Measurements from ENCODE around the gene TLN1.
A peak's percentile ranks its signal among the peaks of the same experiment; 100 is the strongest.

TLN1 gene, protein sequence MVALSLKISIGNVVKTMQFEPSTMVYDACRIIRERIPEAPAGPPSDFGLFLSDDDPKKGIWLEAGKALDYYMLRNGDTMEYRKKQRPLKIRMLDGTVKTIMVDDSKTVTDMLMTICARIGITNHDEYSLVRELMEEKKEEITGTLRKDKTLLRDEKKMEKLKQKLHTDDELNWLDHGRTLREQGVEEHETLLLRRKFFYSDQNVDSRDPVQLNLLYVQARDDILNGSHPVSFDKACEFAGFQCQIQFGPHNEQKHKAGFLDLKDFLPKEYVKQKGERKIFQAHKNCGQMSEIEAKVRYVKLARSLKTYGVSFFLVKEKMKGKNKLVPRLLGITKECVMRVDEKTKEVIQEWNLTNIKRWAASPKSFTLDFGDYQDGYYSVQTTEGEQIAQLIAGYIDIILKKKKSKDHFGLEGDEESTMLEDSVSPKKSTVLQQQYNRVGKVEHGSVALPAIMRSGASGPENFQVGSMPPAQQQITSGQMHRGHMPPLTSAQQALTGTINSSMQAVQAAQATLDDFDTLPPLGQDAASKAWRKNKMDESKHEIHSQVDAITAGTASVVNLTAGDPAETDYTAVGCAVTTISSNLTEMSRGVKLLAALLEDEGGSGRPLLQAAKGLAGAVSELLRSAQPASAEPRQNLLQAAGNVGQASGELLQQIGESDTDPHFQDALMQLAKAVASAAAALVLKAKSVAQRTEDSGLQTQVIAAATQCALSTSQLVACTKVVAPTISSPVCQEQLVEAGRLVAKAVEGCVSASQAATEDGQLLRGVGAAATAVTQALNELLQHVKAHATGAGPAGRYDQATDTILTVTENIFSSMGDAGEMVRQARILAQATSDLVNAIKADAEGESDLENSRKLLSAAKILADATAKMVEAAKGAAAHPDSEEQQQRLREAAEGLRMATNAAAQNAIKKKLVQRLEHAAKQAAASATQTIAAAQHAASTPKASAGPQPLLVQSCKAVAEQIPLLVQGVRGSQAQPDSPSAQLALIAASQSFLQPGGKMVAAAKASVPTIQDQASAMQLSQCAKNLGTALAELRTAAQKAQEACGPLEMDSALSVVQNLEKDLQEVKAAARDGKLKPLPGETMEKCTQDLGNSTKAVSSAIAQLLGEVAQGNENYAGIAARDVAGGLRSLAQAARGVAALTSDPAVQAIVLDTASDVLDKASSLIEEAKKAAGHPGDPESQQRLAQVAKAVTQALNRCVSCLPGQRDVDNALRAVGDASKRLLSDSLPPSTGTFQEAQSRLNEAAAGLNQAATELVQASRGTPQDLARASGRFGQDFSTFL (N-terminal part only)

DNA sequence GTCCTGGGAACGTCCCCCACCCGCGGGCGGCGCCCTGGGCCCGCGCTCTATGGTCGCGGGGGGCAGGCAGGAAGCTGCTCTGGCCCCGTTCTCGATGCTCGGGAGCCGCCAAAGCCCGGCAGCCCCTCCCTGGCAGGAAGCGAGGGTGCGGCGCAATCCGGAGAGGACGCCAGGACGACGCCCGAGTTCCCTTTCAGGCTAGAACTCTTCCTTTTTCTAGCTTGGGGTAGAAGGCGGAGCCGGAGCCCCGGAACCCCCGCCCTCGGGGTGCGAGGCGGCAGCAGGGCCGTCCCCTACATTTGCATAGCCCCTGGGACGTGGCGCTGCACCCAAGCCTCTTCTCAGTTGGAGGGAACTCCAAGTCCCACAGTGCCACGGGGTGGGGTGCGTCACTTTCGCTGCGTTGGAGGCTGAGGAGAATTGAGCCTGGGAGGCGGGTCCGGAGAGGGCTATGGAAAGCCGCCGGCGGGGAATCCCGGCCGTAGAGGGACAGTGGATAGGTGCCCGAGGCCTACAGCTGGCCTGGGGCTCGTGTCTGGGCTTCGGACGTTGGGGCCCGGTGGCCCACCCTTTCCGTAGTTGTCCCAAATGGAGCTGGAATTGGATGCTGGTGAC lies at the start of gene TLN1, which contains the start of gene CREB3:
Gene TLN1, minus strand, starts transcription at position 11 of the 615 bp plus-strand sequence. CDS start 6,501 bp downstream, outside the sequence.
Gene CREB3, plus strand, starts transcription at position 482 of the 615 bp plus-strand sequence. Its CDS starts 107 bp downstream, at position 589.
- DNase-seq: peak; percentile 99

DNA sequence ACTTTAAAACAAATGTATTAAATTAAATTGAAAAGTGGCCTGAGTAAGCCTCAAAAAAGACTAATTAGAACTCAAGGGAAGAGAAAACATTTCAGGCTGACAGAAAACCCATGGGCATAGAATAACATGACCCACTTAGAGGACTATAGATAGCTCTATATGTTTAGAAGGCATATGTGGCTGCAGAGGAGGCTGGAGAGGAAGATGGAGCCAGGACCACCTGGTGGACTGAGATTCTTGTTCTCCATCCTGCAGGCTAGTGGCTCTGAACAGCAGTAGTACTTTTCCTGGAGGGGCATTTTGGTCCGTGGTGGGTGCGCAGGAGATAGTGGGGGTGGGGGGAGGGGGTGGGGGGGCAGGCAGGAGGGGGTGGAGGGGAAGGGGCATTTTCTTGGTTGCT lies 49.1 kb upstream of the TLN1 start:
- no peak for DNase-seq

DNA sequence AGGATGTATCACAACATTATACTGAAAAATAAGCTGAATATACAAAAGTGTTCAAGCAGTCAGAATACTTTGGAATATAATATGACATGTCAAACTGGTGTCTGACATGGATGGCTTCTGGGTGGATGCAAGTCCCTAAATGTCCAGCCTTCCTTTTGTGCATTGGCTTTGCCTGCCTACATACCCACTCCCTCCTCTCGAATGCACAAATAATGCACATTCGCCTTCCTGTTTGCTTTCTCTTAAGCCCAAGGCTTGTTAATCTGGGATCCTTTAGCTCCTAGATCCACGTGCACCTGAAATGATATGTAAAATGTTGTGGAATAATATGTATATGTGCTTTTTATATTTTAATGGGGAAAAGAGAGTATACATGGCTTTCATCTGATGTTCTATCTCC lies 46.5 kb upstream of the TLN1 start:
- DNase-seq: no peak

DNA sequence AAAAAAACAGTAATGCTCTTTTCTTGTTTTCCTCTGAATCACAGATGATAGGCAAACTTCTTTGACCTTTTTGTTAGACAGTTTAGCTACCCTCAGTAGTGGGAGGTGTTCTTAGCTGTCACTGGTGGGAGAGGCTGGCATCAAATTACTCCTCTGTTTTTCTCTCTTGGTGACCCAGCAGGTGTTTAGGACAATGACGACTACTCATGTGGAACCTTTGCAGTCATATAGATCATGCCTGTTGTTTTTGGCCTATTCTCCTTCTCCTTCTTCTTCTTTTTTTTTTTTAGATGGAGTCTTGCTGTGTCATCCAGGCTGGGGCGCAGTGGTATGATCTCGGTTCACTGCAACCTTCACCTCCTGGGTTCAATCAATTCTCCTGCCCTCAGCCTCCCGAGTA lies 44.0 kb upstream of the TLN1 start:
- DNase-seq: no peak

DNA sequence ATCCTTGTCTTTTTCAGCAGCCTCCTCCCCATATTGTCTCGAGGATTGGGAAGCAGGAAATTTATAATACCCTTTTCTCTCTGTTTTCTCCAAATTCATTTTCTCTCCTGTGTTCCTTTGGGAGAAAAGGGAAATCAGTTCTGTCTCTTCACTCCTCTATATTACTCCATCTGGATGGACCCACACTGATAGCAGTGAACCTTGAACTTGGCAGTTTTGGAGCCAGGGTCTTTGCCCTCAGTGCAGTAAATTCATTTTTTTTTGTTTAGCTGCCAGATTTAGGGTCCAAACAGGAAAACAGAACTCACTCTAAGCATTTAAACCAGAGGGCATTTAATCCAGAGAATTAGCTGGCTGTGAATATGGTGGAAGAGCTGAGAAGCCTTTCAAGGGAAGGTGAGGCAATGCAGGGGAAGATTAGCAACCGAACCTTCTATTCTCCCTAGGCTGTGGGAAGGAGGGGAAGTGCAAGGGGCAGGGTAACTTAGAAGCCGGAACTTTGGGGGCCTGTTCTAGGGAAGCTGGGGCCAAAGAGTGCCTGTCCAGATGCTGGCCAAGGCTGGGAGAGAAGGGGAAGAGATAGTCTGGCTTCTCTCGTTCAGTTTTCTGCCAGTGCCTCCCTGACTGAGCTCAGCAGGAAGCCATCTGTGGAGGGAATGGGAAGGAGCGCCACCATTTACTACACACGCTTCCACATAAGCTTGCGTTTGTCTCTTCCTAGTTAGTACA lies 43.1 kb upstream of the TLN1 start:
- DNase-seq: no peak

DNA sequence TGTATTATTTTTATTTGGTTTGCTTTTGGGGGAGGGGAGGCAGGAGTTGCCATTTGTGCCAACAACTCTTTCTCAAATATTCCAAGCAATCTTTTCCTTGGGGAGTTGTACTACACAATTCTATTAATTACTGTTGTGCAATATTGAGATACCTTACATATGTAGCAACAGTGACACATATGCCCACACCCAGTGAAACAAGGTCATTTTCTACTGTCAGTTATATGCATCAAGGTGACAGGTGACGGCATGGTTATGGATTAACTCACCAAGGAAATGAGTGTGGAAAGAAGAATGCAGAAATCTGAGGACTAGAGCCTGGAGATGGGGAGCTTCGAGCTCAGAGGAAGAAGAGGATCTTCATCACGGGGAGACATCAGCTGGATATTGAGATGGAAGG lies 39.9 kb upstream of the TLN1 start:
- no peak for DNase-seq

DNA sequence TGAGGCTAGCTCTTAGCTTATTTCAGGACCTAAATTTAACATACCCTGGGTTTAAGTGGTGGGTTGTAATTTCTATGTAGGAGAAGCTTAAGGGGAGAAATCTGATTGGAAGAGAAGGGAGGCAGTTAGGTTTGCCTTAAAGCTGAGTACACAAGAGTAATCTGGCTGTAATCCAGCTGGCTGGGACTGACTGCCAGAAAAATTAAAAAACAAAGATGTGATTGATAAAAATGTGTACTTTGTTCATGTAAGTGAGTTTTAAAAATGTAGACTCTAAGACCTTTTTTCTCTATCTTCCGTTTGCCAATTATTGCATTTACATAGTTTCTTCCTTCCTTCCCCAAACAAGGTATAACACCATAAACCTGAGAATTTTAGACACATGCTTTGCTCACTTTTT lies 39.5 kb upstream of the TLN1 start:
- no peak for DNase-seq

DNA sequence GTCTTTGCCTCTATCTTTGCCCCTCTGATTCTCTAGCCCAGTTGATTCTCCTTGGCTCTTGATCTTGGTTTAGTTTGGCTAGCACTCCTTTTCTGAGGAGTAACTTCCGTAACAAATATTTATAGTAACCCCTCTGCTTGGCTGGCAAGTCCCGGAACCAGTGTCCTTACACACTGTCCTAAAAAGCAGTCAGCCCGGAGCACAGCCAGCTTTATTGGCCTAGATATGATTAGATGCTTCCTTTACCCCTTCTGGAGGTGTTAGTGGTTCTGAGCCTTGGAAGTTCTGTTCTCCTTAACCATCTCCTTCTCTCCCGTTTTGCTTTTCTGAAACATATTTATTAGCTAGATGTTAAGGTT lies 39.1 kb upstream of the TLN1 start:
- no peak for DNase-seq

DNA sequence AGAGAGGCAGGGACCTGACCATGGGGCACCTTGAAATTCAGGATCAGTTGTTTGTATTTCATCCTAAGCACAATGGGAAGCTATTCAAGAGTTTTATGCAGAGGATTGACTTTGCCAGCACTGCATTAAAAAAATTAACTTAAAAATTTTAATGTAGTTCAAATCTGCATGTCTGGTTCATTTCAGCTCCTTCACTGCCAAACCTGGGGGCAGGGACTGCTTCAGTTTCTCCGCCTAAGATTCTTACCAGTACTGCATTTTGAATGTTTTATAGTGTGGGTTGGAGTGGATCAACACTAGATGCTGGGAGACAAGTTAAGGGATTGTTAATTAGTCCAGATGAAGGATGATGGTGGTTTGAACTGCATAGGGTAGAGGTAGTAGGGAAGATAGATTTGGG lies 37.8 kb upstream of the TLN1 start:
- DNase-seq: no peak

DNA sequence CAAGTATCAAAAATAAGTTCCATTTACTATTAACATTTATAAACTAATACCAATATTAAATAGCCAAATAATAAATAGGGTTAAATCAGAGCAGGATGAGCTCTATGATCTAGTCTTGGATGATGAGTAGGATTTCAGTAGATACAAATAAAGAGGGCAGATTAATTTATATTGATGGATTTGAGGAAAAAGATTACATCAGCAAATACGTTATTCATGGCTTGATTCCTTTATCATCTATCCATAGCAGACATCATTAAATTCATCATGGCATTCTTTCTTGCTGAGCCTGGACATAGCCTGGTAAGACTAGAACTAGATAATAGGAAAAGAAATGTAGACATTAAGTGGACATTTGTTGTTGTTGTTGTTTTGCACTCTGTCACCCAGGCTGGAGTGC lies 35.5 kb upstream of the TLN1 start:
- no peak for DNase-seq

DNA sequence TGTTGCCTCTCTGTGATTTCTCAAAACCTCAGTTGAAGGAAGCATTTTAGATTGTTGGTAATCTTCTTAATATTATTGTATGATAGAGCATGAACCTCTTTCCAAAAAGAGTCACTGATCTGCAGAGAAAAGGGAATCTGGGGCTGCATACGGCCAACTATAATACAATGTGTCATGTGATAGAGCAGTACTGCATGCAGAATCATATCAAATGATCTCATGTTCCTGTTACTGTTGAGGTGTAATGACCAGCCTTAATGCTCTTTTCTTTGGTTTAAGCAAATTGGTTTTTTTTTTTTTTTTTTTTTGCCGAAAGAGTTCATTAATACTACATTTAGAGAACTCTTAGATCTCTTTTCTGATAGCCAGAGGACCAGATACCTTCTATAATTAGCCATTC lies 35.0 kb upstream of the TLN1 start:
- DNase-seq: no peak

DNA sequence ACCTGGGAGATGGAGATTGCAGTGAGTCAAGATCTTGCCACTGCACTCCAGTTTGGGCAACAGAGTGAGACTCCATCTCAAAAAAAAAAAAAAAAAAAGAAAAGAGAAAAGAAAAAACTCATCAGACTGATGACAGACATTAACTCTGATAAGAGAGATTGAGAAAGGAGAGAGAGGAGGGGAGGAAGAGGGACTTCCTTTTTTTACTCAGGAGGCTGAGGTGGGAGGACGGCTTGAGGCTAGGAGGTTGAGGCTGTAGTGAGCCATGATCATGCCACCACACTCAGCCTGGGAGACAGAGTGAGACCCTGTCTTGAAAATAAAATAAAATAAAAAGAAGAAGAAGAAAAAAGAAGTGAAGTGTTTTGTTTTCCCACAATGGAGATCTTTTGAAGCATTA lies 31.8 kb upstream of the TLN1 start:
- no peak for DNase-seq

DNA sequence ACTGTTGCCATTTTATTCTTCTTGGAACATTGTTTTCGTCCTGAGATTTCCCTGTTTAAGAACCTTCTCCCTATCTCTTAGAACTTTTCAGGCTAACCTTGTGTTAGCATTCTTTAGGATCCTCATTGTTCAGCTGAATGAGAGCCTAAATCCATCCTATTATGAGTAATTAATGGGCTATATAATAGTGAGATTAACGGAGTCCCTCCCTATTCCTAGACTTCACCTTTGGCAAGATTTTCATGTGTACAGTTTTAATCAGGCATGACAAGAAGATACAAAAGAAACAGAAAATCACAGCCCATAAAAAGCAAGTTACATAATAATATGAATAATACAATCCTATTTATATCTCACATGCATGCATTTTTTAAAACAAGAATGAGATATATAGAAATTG lies 31.2 kb upstream of the TLN1 start:
- DNase-seq: no peak

DNA sequence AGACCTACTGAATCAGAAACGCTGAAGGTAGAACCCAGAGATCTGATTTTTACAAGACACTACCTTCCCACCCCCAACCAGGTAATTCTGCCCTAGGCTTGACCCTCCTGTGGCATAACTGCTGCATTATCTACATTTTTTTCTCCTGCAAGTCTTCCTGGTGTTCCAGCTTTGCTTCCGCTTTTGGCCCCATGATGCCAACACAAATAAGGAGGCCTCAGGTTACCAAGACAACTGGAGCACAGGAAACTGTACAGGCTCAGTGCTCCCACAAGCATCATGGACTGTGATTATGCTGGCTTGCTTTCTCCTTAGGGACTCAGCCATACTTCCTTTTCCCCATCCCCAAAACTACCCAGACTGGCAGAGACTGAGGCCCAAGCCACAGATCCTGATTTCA lies 28.7 kb upstream of the TLN1 start:
- DNase-seq: no peak

DNA sequence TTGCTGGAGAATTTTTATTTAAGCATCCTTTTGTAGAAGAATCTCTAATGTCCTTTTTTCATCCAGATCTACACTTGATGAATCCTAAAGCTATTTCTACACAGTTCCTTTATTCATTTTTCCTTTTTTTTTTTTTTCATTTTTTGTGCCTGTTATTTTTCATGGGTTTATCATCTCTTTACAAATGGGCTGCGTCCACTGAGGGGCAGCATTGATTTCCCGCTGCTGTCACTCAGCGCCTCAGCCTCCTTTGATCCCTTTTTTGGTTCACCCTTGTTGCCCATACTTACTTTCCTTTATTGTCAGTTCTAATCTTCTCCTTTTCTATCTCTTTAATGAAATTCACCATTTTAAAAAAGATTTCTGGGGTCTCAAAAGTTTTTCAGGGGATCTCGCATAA lies 27.8 kb upstream of the TLN1 start:
- no peak for DNase-seq

DNA sequence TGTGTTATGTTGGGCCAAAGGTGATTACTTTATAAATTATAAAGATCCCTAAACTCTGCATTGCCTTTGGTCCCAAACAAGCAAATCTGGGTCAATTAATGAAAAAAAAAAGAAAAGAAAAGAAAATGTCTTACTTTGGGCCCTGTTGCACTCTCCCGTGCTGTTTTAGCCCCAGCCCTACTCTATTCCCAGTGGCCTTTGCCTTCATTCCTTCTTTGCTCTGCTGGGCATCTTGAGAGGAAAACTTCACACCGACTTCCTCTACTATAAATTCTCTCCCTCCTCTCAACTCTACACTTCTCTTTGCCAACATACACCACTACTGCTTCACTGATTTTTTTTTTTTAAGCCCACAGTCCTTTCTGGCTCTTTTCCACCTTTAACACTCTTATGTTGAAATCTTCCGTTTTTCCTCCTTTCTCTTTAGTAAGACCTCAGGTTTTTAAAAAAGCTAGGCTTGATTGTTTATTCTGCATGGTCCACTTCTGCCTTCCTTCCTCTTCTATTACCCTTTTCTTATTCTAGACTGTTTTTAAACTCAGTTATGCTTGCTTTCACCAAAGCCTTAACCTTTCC lies 26.6 kb upstream of the TLN1 start:
- no peak for DNase-seq

DNA sequence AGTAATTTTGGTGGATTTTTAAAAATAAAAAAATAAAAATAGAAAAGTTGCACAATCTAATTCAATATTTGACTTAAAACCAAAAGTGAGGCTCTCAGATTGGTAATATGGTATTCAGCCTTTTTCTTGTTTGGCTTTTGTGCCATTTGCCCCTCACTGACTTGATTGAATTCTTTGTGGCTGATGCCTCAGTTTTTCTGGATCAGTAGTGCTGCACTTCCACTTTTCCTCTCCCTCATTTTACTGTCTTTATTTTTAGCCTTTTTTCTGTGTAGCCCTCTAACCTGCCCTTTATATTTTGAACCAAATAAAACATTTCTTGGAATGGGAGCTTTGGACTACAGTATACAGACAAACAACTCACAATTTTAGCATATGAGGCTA lies 25.9 kb upstream of the TLN1 start:
- DNase-seq: no peak

DNA sequence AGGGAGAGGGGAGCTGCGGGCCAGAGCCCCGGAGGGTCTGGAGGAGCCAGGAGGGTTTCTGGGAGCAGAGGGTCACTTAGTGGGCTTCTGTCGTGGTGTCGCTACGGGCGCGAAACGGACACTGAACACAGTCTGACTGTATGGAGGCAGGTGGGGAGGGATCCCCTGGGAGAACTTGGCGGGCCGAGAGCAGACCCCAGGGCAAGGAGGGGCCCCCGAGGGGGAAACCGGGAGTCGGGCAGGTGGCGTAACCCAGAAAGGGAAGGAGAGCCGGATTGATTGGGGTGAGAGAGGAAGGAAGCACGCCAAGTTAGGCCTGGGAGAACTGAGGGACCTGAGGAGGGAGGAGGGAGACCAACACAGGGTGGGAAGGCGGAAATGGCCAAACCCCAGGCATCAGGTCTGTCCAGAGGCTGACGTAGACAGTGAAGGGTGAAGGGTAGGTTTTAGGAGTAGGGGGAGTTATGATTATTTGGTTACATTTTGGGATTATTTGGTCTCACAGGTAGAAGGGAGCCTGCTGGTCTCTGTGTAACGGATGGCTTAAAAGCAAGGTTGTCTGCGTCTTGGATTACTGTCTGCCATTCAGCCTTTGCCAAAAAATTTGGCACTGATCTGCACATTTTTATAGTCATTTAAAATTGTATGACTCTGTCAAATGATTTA lies 25.4 kb upstream of the TLN1 start:
- peak; percentile 50 for DNase-seq

DNA sequence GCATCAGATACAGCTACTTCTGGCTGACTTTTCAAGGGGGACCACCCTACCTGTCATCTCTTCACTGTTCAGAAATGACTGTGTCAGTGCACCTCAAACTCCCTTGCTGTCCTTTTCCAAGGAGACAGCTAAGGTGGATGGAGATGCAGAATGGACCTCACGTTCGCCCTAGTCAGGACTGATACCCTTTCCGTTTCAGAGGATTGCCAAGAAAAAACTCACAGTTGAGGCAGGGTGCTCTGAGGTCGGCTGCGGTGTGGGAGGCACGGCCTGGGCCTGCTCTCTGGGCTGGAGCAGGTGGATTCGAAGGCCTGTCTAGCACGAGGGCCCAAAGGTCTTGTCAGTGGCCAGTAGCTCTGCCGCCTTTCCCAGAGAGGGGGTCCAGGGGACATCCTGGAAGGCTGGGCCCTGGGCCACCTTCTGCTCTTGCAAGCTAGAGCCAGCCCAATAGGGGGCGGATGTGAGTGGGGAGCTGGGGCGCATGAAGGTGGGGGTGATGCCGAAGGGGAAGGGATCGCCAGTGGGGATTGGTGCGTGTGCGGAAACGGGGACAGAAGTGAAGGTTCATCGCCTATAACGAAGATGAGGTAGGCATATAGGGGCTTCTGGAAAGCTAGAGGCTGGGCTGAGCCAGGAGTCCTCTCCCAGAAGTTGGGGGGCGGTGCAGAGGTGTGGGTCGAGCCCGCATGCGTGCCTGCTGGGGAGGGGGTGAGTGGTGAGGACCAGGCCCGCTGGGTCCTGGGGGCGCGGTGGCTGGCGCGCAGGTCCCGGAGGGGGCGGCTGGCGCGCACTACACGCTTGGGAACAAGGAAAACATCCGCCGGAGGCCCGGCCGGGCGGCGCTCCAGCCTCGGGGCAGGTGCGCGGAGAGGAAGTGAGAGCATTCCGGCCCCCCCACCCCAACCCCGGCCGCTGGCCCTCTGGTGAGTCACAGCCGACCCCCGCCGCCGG lies 24.6 kb upstream of the TLN1 start:
- peak; percentile 88 for DNase-seq

DNA sequence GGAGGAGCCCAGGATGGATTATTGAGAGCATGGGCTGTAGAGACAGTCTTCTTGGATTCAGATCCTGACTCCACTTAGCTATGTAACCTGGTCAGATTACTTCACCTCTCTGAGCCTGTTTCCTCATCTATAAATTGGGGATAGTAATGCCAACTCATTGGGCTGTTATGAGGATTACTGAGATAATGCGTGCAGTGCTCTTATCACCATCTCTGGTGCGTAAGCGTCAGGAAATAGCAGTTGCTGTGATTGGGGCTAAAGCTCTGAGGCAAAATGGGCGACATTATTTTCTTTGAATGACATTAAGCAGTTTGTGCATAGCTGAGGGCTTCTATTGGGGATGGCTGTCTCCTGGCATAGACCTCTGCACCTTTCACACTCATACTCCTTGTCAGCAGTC lies 23.1 kb upstream of the TLN1 start:
- DNase-seq: no peak

All from activated CD4-positive, alpha-beta T cell treated with anti-CD3 and anti-CD28 coated beads, Interleukin-10, Interleukin-2, amounts not matched to agents 100 ng/mL and 50 ng/mL, durations not matched to agents 16 hours and 8 hours (primary cell).